AG20443 (cell line): ENCODE results near the gene PROSER2.

Experiments used
- DNase-seq: peaks from one replicate; pipeline ENCODE4 v3.0.0; 2012; ENCODE audit warnings: low spot score, mixed read lengths

PROSER2 gene

DNA sequence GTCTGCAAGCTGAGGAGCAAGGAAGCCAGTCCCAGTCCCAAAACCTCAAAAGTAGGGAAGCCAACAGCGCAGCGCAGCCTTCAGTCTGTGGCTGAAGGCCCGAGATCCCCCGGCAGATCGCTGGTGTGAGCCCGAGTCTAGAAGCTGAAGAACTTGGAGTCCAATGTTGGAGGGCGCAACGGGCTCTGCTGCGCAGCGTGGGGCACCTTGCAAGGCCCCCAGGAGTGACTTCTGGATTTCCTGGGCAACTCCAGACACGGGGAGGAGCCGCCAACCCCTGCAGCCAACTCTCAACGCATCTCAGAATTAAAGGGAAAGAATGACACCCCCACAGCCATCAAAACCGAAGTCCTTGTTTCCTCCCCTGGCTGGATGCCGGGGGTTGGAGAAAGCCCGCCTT, 18.8 kb upstream of the PROSER2 start:
- DNase-seq: no peak

DNA sequence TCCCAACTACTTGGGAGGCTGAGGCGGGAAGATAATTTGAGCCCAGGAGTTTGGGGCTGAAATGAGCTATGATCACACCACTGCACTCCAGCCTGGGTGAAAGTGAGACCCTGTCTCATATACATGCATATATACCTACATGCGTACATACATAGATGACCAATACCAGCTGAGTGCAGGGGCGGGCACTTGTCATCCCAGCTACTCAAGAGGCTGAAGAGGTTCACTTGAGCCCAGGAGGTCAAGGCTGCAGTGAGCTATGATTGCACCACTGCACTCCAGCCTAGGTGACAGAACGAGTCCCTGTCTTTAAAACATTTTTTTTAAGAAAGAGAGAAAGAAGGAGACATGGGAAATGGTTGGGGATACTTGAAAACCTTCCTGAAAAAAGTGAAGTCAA, 17.4 kb upstream of the PROSER2 start:
- DNase-seq: no peak

GRCh38 chr10:11806706-11807105, 16.4 kb upstream of the PROSER2 start:
- DNase-seq: no peak

DNA sequence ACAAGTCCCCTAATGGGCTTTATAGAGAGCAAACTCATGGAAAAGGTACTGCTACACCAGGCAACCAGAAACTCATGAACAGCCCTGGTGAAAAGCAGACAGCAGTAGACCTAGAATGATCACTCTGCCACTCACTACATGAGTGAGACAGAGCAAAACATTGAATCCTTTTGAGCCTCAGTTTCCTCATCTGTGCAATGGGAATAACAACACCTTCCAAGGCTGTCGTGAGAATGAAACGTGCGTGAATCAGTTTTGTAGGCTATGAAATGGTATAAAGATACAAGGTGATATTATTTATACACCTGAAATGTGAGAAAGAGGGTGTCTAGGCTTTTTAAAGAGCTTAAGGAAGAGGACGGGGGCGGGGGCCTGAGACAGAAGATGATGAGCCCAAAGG, 14.3 kb upstream of the PROSER2 start:
- no peak for DNase-seq

DNA sequence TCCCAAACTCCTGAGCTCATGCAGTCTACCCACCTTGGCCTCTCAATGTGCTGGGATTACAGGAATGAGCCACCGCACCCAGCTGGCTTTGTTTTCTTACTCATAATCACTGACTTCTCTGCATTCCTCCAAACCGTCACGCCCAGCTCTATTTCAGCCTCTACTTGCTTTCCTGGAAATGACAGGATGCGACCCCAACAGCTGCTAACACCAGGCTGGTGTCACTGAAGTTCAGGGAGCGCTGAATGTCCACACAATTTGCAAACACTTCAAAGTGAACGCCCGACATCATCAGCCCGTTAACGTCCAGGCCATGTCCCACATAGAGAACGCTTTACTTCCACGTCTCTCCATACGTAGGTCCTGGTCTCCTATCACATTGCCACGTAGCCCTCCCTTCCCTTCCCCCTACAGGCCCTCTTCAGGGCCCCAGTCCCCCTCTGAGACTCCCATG, 12.8 kb upstream of the PROSER2 start:
- no peak for DNase-seq

DNA sequence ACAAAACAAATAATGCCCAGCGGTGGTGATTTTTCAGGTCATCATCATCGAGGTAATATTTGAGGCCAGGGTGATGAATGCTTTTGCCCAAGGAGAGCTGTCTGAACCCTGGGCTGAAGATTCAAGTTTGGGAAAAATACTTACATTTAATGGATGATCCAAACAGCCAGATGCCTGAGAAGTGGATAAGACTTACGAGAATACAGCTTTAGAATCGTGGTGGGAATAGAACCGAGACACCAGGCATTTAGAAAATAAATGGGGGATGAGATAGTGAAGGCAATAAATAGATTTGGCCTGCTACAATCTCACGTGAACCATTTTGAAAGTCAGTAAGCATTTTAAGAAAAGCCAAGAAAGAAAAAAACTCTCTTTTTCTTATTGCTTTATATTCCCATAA, 12.2 kb upstream of the PROSER2 start:
- no peak for DNase-seq

GRCh38 chr10:11813177-11813576, 10.0 kb upstream of the PROSER2 start:
- no peak for DNase-seq

- no peak for DNase-seq
Observed at GRCh38 chr10:11813855-11814567, 9.1 kb upstream of the PROSER2 start.

GRCh38 chr10:11819027-11819426, 4.1 kb upstream of the PROSER2 start:
- no peak for DNase-seq

DNA sequence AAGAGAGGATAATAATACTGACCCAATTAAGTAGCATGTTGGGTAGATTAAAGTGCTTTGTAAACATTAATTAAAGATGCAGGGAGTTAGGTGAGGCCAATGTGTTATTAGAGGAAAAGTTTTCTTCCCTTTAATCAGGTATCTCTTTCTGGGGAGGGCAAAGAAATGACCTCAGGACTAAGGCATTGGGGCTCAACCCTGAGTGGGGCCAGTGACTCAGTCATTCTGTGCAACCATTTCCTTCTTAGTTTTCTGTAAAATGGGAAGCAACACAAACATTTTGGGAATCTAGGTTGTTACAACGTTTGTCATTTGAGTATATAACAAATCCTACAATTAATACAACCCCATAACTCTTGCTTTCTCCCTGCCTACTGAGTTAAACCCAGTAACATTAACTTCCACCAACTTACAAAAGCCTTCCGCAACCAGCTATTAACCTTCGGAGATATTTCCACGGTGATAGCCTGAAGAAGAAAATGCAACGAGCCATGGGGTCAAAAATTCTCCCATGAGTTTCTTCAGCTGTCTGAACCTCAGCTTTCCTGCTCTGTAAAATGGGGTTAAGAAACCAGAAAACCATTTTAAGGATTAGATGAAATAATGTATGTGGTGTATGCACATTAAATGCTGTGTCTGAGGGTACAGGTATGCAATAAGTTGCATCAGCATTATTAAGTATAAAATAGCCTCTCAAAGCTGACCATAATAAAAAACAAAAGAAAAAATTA, 965 bp upstream of the PROSER2 start:
- DNase-seq: no peak

DNA sequence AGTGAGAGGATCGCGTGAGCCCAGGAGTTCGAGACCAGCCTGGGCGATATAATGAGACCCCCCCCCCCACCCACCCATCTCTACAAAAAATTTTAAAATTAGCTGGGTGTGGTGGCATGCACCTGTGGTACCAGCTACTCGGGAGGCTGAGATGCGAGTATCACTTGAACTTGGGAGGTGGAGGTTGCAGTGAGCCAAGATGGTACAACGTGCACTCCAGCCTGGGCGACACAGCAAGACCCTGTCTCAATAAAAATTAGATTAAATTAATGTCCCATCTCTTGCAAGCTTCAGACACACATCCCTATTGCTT, 391 bp upstream of the PROSER2 start:
- DNase-seq: no peak

DNA sequence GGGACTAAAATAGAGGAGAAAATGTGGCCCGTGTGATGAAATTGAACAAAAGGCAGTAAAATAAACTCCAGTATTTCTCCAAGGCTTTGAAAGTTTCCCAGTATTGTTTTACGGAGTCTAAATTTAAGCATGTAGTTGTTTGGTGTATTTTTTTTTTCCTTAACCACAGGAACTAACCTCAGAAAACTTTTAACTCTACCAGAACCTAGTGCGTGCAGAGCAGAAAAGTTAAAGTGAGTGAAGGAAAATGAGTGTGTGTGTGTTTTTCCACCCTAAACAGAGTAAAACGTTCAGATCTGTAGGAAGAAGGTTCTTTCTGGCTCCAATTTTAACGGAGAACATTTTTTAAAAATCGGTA, 812 bp downstream of the PROSER2 start:
- no peak for DNase-seq

DNA sequence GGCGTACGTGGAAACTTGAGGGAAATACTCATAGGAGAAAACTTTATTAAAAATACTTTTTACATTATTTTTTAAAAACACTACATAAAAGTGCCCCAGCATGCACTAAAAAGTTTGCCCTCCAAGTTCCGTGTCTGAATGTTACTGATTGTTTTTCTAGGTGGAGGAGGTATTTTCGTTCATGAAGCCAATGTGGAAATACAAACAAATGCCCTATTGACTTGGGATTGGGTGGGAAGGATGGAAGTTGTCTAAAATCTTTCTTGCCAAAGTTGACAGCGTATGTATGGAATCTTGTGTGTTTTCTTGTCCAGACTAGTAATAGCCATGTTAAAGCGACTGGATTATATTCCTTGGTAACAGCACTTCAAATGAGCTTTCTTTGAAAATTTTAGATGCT, 1.2 kb downstream of the PROSER2 start:
- DNase-seq: no peak

- no peak for DNase-seq
Observed at GRCh38 chr10:11824825-11825224, 1.7 kb downstream of the PROSER2 start.

DNA sequence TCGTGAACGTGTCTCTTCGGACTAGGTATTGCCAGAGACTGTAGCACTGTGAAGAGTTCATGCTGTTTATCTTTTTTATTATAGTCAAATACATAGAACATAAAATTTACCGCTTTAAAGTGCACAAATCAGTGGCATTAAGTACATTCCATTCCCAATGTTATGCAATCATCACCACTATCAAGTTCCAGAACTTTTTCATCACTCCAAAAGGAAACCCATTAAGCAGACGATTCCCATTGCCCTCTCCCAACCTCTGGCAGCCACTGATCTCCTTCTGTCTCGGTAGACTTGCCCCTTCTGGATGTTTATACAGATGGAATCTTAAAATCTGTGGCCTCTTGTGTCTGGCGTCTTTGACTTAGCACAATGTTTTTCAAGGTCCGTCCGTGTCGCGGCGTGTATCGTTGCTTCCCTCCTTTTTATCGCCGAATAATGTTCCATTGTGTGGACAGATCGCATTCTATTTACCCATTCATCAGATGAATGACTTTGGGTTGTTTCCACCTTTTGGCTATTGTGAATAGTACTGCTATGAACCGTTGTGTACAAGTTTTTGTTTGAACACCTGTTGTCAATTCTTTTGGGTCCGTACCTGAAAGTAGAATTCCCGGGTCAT, 2.7 kb downstream of the PROSER2 start:
- DNase-seq: no peak

GRCh38 chr10:11827006-11827405, 3.9 kb downstream of the PROSER2 start:
- DNase-seq: no peak

DNA sequence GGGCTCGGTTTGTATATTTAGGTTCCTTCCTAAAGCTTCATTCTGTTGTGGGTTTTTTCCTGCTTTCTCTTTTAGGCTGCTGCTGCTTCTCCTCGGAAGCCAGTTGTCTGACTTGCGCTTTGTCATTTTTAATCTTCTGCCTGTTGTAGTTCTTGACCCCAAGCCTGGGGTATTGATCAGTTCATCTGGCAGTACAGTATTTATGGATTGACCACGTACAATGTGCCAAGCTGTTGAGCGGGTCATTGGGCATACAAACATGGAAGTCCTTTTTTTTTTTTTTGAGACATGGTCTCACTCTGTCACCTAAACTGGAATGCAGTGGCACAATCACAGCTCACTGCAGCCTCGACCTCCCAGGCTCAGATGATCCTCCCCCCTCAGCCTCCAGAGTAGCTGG, 4.3 kb downstream of the PROSER2 start:
- DNase-seq: no peak

- no peak for DNase-seq
Observed at GRCh38 chr10:11828682-11829284, 5.6 kb downstream of the PROSER2 start.

GRCh38 chr10:11830836-11831519, 7.8 kb downstream of the PROSER2 start:
- no peak for DNase-seq

DNA sequence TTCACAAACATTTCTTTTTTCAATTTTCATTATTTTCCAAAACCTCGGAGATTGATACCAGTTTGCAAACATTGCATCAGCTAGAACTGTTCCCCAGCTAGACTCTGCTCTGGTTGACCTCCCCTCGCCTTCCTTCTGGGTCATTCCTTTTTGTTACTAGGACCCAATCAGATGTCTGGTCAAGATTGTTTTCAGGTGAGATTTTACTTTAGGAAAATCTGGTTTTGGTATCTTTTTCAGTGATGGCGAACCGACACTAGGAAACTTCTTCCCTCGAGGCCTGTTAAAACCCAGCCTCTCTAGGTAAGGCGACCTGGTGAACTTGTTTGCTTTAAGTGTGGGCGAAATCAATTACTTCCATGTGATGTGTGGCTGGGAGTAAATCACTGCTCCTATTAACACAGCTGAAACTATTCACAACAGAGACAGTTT, 8.4 kb downstream of the PROSER2 start:
- no peak for DNase-seq

- no peak for DNase-seq
Observed at GRCh38 chr10:11832042-11832441, 8.9 kb downstream of the PROSER2 start.

- no peak for DNase-seq
Observed at GRCh38 chr10:11835061-11835460, 11.9 kb downstream of the PROSER2 start.

- no peak for DNase-seq
Observed at GRCh38 chr10:11835704-11836103, 12.5 kb downstream of the PROSER2 start.
